Amygdala (tissue), 56 donors: ENCODE data around the gene ROGDI.
A peak's percentile ranks its signal among the peaks of the same experiment; 100 is the strongest.

Experiments
- DNase-seq, 56 donors: peaks; one replicate each; lab custom pipeline; 2025; lab: John Stamatoyannopoulos, UW

Gene ROGDI

DNA sequence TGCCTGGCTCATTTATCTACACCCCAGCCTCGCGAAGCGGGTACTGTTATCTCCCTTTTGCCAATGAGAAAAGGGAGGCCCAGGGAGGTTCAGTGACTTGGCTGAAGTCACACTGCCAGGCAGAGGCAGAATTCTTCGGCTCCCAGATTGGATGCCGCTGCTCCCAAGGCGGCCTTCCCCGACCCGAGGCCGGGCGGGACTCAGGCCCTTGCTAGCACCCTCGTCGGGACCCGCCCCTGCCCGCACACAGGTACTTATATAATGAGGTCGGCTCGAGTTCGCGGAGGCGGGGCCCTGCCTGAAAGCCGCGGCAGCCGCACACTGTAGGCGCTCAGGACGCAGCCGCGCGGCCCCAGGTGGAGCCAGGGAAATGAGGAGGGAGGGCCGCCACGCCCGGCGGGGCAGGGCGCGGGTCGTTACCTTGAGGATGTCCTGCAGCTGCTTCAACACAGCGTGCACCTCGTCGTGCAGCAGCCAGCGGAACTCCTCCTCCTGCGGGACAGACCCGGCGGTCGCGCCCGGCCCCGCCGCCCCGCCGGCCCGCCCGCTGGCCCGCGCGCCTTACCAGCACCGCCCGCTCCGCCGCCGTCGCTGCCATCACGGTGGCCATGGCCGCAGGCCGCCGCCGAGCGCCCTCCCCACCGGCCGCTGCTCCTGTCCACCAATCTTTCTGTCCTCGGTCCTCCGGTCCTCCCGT, at the start of gene ROGDI:
TSS of gene ROGDI (minus strand) at position 672 of the 697 bp plus-strand sequence. CDS start at position 610, 62 bp downstream.
- DNase-seq: peak in 36 of 56 donors; percentile 18 to 71 (median 50)

DNA sequence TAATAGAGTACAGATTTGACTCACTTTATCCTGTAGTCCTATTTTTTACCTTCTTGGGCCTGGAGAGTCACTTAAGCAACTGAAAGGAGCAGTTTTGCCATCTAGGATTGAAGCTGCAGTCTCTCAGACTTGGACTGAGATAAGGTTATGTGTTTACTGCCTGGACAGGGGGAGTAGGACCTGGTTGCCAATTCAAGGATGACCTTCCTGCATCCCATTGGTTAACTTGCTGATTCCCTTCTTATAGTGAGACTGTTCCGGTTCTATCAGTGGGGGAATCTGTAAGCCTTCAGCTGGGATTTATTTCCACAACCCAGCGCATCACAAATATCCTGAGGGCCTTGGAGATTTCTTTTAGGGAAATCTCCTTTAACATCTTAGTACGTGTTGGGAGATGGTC, 47.8 kb upstream of the ROGDI start:
- no peak for DNase-seq

GRCh38 chr16:4847774-4848587, 45.5 kb upstream of the ROGDI start:
- DNase-seq: peak in 10 of 56 donors; percentile 3 to 38 (median 19)

DNA sequence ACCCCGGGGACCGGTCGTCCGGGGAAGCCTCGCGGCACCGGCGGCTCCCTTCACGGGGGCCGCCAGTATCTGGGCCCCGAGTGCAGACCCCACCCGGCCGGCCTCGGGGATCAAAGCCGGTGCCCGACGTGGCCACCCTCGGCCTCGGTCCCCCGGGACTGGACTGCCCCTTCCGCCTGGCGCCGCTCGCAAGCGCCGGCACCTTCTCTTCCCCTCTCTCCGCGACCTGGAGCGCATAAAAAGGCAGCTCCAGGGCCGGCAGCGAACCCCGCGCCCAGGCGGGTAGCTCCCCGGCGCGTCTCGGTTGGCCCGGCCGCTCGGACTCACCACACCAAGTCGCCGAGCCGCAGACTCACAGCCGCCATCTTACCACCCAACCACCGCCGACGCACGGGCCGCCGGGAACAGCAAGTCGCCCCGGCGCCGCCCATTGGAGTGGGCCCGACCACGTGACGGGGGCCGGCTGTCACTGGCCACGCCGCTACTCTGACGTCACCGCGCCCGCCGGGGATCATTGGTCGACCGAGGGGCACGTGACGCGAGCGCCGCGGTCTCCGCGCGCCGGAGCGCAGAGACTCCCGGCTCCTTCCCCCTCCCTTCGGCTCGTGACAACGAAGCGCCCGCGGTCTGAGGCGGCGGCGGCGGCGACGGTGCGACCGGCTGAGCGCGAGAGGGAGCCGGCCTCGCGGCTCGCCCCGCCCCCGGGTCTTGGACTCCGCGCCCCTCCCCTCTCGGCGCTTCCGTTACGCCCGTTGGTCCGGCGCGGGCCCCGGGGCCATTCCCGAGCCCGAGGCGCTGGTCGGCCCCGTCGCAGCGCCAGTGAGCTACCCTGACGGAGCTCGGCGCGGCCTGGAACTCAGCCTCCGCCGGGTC, 44.7 kb upstream of the ROGDI start, which contains the start of the genes GLYR1 and UBN1:
TSS of gene GLYR1 (minus strand) at position 388 of the 873 bp plus-strand sequence. CDS start at position 365, 23 bp downstream.
TSS of gene UBN1 (plus strand) at position 581 of the 873 bp plus-strand sequence. CDS start 5,437 bp downstream, outside the sequence.
- peak; percentile 68 to 99 (median 95) for DNase-seq

DNA sequence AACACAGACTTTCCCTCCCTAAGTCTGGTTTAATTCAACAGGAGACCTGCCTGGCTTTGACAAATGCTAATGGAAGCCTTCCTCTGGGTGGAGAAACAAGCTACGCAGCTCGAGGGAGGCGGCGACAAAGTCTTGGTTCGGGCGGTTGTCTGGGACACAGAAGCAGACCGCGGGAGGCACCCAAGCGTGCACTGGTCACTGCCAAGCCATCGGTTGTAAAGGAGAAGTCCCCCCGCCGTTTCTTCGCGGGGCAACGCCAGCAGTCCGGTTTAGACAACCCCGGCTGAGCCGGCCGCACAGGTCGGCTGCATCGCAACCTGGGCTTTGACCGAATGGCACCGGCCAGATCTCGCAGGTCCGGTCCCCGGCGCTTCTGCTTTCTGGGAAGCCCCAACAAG, 44.1 kb upstream of the ROGDI start:
- DNase-seq: peak in 33 of 56 donors; percentile 5 to 67 (median 38)

DNA sequence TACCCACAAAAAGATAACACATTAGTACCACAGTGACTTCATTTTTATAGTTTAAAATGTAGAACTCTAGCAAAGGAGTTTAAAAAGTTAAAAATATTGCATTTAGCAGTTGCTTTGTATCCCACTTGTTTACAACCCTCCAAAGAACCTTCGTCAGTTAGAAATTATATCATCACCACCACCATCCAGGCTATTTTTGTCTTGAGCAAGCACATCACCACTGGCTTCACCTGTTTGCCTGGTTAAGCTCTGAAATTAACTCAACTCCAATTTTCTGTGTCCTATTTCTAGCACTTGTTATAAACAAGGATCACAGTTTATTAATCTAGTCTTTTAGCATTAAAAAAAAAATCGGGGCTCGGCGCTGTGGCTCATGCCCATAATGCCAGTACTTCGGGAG, 38.6 kb upstream of the ROGDI start:
- DNase-seq: no peak

GRCh38 chr16:4839942-4840341, 37.5 kb upstream of the ROGDI start:
- DNase-seq: no peak

GRCh38 chr16:4837733-4838501, 35.5 kb upstream of the ROGDI start:
- DNase-seq: no peak

GRCh38 chr16:4836727-4837126, 34.3 kb upstream of the ROGDI start:
- no peak for DNase-seq

DNA sequence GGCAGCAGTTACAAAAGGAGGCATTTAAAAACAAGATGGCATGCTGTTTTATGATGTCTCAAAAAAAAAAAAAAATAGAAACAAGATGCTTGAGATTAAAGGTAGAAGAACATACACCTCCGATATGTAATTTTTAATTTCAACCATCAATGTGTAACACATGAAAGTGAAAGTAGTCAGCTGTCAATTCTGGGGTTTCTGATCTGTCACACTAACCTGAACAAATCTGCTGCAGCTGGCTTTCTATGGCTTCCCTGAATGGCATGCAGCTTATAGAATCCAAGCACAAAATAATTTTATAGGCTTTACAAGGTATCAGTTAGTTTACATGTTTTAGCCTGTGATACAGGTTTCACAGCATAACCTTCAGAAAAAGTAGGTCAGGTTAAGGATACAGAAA, 31.2 kb upstream of the ROGDI start:
- no peak for DNase-seq

DNA sequence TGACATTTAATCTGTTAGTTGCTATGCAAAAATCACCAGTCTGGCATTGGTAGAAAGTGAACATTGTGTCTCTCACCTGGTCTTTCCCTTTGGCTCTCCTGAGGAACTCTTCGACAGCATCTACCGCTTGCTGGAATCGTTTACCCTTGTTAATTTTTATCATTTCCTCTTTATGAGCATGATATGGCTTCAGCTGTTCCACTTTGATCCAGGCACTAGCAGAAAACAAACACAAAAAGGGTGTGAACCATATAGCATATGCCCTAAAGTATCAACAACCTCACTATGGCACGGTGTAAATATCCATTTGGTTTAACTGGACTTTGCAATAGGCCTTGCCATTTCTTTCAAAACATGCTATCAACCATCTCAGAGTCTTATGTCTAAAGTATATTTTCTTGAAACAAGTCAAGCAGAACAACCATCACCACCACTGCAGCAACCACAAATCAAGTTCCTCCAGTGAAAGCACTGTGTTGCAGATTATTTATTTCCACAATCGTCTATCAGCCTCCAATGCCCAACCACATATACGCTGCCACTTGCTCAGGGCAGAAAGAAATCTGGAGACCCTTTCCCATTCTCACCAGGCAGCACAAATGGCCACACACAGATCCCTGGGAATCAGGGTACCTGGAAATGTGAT, 30.4 kb upstream of the ROGDI start:
- DNase-seq: no peak

- no peak for DNase-seq
Observed at GRCh38 chr16:4831616-4832015, 29.2 kb upstream of the ROGDI start.

DNA sequence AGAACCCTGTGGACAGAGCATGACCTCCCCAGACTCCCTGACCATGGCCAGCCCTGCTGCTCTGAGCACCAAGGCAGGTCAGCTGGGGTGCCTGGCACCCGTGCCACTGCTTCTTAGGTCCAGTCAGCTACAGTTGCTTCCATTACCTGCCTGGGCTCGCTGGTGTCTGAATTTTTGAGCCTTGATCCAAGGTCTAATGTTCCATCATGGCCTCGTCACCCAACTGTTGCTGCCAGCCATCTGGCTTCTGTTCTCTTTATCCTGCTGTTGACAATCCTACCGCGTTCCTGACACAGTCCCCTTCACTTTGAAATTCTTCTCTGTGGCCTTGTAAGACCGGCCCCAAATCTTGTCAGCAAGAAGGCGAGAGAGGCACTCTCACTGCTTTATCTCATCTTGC, 28.0 kb upstream of the ROGDI start:
- DNase-seq: no peak

DNA sequence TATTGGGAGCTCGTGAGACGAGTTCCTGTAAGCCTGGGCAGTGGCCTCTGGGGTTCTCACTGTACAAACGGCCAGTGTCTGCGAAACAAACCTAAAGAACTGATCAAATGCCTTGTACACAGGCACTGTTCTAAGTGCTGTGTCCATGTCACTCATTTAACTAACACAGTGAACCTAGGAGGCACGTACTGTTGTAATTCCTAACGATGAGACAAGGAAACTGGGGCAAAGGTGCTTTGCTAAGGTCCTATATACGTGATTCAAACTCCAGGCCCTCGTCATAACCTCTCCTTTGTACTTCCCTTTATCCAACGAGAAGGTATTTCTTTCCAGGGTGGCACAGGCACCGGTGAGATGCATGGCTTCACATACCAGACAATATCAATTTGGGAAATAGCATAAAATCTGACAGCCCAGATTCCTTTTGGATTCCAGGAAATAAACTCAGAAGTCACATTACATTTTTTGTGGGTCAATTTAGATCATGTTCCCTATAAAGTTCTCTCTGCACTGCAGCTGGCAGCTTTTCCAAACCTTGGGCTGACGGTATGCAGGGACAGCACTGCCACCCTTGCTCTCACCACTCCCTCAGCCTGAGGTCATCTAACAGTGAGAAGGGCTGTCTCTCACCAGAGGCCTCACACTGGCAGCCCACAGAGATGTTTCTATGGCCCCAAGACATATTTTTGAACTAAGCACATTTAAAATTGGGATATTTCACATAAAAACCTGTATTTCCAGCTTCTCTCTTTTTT, 26.3 kb upstream of the ROGDI start:
- no peak for DNase-seq

DNA sequence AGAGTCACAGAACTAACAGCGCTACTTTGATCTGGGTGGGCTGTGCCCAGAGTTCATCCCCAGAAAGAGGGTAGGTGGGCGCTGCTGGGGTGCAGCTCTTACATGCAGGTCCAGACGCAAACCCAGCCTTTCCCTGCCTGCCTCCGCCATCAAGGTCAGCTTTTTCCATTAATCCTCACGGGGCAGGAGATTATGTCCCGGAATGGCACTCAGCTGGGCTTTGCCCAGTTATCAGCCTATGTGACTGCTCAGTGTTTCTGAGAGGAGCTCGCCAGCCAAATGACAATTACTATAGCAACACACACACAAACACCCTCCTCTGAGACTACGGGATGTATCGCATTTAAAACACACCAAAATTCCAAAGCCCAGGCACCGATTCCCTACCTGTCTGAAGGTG, 24.5 kb upstream of the ROGDI start:
- no peak for DNase-seq

- no peak for DNase-seq
Observed at GRCh38 chr16:4826526-4826925, 24.1 kb upstream of the ROGDI start.

GRCh38 chr16:4825196-4825595, 22.8 kb upstream of the ROGDI start:
- no peak for DNase-seq

GRCh38 chr16:4820652-4821051, 18.2 kb upstream of the ROGDI start:
- DNase-seq: peak in 3 of 56 donors; percentile 8 to 29 (median 12)
